ENCODE data around the gene VMP1. TPM values are rescaled to one million over a fixed set of nuclear protein-coding genes. Genes with fewer than 3 reads are reported as not detected.

Gene VMP1
- total and polyA plus RNA-seq, 2 of the 13 experiments (the other 11 are each of a cell fraction or from before 2014, with no cell fraction given): 186 to 271 TPM

- TF ChIP-seq PHF5A (CRISPR knock-in tag; IDR thresholded peaks at IDR 0.05; ENCODE audit: low read depth, unreplicated experiment) (no peak), MTA3 (CRISPR knock-in tag; IDR thresholded peaks at IDR 0.05) (no peak), ZNF737 (CRISPR knock-in tag; IDR thresholded peaks at IDR 0.05; ENCODE audit: borderline replicate concordance) (no peak), ZNF275 (CRISPR knock-in tag; IDR thresholded peaks at IDR 0.05; ENCODE audit: borderline replicate concordance) (no peak; the same call in 1 of the 2 replicates), RNF219 (CRISPR knock-in tag; IDR thresholded peaks at IDR 0.05) (no peak), ZNF674 (CRISPR knock-in tag; IDR thresholded peaks at IDR 0.05; ENCODE audit: low read depth) (no peak), ZFP90 (CRISPR knock-in tag; IDR thresholded peaks at IDR 0.05; ENCODE audit: borderline replicate concordance) (no peak), KIAA2018 (CRISPR knock-in tag; IDR thresholded peaks at IDR 0.05; ENCODE audit: borderline replicate concordance) (no peak), ZNF615 (CRISPR knock-in tag; IDR thresholded peaks at IDR 0.05; ENCODE audit: borderline replicate concordance) (no peak), ETV6 (CRISPR knock-in tag; conservative IDR thresholded peaks at IDR 0.05) (no peak), ZNF431 (CRISPR knock-in tag; IDR thresholded peaks at IDR 0.05; ENCODE audit: borderline replicate concordance, low read depth) (no peak), ZNF234 (CRISPR knock-in tag; conservative IDR thresholded peaks at IDR 0.05) (no peak), MXD4 (CRISPR knock-in tag; IDR thresholded peaks at IDR 0.05) (peak; percentile 61; the same call in 1 of the 2 replicates), ZNF337 (CRISPR knock-in tag; IDR thresholded peaks at IDR 0.05; ENCODE audit: borderline replicate concordance, low read depth) (no peak)
- TF ChIP-seq, protein P1, sequence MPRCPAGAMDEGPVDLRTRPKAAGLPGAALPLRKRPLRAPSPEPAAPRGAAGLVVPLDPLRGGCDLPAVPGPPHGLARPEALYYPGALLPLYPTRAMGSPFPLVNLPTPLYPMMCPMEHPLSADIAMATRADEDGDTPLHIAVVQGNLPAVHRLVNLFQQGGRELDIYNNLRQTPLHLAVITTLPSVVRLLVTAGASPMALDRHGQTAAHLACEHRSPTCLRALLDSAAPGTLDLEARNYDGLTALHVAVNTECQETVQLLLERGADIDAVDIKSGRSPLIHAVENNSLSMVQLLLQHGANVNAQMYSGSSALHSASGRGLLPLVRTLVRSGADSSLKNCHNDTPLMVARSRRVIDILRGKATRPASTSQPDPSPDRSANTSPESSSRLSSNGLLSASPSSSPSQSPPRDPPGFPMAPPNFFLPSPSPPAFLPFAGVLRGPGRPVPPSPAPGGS (CRISPR knock-in tag; IDR thresholded peaks at IDR 0.05): no peak
Measured at GRCh38 chr17:59829217-59830006, 122.0 kb downstream of the VMP1 start (continued).
